Skeletal muscle satellite cell (primary cell): ENCODE results near the gene PKP3.
A peak's percentile ranks its signal among the peaks of the same experiment; 100 is the strongest.
"Not testable (repeated sequence)": the region's sequence is repeated elsewhere in the genome, so short reads cannot be mapped to it uniquely, and the experiment has no call there.

ENCODE experiments used
- H3K27me3 ChIP-seq: 2 replicates; pipeline ENCODE4 v1.7.0; 2013; ENCODE audit warnings: low read length; ENCODE audit not compliant: control insufficient read depth, insufficient read depth
- H3K36me3 ChIP-seq: 2 replicates; pipeline ENCODE4 v1.7.0; 2013; ENCODE audit warnings: mild to moderate bottlenecking, control low read depth, low read length; ENCODE audit not compliant: insufficient read depth
- H3K4me1 ChIP-seq: 2 replicates; pipeline ENCODE4 v1.7.0; 2013; ENCODE audit warnings: low read length; ENCODE audit not compliant: control insufficient read depth, insufficient read depth
- H3K4me2 ChIP-seq: 2 replicates; pipeline ENCODE4 v1.7.0; 2013; ENCODE audit warnings: mild to moderate bottlenecking, low read length
- H3K4me3 ChIP-seq: 2 replicates; pipeline ENCODE4 v1.7.0; 2013; ENCODE audit warnings: low read length
- H3K9ac ChIP-seq: 2 replicates; pipeline ENCODE4 v1.7.0; 2013; ENCODE audit warnings: mild to moderate bottlenecking, low read depth, low read length, moderate library complexity
- H3K9me3 ChIP-seq: replicated peaks from 2 replicates; pipeline ENCODE4 v1.7.0; 2013; ENCODE audit warnings: mild to moderate bottlenecking, control low read depth, low read length

PKP3 gene

DNA sequence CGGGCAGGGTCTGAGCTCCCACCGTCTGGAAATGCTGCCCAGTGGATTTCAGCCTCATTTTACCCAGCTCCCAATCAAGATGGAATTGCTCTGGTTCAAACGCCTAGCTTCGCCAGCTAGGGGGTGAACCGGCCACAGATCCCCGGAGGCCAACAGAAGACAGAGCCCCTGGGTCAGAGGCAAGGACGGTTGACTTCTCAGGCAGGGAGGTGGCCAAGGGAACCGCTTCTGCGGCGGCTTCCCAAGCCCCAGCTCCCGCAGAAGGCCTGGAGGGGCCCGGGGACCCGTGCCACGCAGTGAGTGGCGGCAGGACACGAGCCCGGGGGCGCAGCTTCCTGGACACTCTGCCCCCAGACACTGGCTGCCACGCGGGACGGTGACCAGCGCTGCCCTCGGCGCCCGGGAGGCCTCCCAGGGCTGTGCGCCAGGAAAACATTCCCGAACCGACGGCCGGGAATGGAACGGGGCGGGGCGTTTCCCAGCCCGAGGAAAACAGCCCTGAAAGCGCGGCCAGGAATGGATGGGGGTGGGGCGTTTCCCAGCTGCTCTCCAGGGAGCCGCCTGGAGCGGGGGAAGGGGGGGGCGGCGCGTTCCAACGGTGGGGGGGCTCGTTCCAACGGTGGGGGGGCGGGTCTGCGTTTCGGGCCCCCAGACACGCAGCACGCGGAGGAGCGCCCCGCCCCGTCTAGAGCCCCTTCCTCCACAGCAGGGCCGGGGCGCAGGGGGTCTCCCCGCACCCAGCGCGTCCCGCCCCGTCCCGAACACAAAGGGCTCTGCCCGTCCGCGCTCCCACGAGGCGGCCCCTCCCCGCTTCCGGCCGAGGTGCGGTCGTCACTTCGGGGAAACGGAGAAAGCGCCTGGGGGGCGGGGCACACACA, 38.2 kb upstream of the PKP3 start:
- peak overlapping the region; percentile 89 for H3K9ac ChIP-seq
- no peaks in the 10 kb centered on the region for H3K9me3 ChIP-seq
- peaks cover 14% of the 10 kb centered on the region for H3K27me3 ChIP-seq
- H3K36me3 ChIP-seq = no peaks in the 10 kb centered on the region
- H3K4me1 ChIP-seq = peaks cover 26% of the 10 kb centered on the region
- peak overlapping the region; percentile 73 for H3K4me2 ChIP-seq
- peak overlapping the region; percentile 58 for H3K4me3 ChIP-seq

DNA sequence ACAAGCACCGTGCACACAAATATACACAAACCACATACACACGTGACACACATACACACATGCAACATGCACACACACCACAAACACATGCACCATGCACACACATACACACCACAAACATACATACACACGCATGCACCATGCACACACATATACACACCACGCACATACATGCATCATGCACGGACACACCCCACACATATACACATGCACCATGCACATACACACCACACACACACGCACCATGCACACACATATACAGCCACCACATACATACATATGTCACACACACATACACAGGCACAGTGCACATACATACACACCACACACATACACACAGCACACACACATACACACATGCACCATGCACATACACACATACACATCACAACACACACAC, 37.4 kb upstream of the PKP3 start:
- Histone ChIP-seq H3K9ac (no peak overlapping the region), H3K4me2 (no peak overlapping the region), H3K36me3 (no peaks in the 10 kb centered on the region), H3K27me3 (peaks cover 14% of the 10 kb centered on the region), H3K4me1 (peaks cover 24% of the 10 kb centered on the region), H3K4me3 (no peak overlapping the region), H3K9me3 (no peaks in the 10 kb centered on the region)

DNA sequence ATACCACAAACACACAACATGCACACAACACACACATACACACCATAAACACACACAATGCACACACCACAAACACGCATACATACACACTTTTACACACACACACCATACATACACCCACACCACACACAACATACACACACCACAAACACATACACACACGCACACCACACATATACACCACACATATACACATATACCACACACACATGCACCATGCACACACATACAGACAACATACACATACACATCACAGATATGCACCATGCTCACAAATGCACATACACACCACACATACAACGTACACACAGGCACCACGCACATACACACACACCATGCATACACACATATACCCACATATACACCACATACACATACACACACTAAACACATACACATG, 36.4 kb upstream of the PKP3 start:
- Histone ChIP-seq H3K4me2 (no peak overlapping the region), H3K9me3 (no peaks in the 10 kb centered on the region), H3K4me3 (no peak overlapping the region), H3K36me3 (no peaks in the 10 kb centered on the region), H3K9ac (no peak overlapping the region), H3K4me1 (peaks cover 24% of the 10 kb centered on the region), H3K27me3 (peaks cover 14% of the 10 kb centered on the region)

DNA sequence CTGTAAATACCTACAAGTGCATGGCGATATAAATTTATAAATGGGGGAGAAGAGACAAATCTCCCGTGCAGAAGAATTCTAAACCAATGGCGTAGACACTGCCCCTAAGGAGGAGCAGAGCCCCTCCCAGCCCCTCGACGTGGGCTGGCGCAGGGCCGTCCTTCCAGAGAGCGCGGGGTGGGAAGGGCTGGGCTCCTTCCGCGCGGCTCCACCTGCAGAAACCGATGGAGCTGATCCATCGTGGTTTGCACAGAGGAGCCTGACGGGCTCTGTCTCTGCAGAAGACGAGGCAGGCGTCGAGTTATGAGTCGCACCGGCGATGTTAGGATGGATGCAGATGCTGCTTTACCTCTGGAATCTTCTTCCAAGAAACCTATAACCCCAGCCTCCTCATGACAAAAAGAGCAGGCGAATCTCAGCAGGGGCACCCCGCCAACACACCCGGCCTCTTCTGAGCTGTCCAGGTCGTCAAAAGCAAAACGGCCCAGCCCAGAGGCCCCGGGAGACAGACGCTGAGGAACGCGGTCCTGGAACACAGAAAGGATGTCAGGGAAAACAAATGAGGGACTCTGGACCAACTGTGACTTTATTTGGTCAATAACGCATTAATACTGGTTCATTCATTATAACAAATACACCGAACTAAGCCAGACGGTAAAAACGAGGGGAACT, 35.7 kb upstream of the PKP3 start:
- Histone ChIP-seq H3K9ac (no peak overlapping the region), H3K27me3 (peaks cover 14% of the 10 kb centered on the region), H3K9me3 (no peaks in the 10 kb centered on the region), H3K4me2 (no peak overlapping the region), H3K4me1 (peaks cover 22% of the 10 kb centered on the region), H3K4me3 (no peak overlapping the region), H3K36me3 (no peaks in the 10 kb centered on the region)

DNA sequence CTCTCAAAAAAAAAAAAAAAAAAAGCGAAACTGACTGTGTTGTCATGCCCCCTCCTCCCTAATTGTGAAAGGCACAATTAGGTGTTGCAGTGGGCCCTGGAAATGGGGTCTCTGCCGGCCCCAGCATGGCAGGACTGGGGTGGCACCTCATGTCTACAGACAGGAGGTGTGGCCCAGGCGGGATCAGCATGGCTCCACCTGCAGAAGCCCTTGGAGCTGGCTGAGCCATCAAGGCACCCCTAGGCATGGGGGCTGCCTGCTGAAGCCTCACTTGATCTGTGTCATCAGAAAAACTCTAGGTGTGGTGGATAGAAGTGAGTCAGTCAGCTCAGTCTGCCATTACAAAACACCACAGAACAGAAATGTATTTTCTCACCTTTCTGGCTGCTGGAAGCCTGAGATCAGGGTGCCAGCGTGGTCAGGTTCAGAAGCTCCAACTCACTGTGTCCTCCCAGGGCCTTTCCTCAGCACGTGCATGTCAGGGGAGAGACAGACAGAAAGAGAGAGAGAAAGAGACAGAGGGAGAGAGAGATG, 34.8 kb upstream of the PKP3 start:
- H3K27me3 ChIP-seq = peaks cover 14% of the 10 kb centered on the region
- no peak overlapping the region for H3K9ac ChIP-seq
- no peak overlapping the region for H3K4me2 ChIP-seq
- no peaks in the 10 kb centered on the region for H3K36me3 ChIP-seq
- no peak overlapping the region for H3K4me3 ChIP-seq
- no peaks in the 10 kb centered on the region for H3K9me3 ChIP-seq
- H3K4me1 ChIP-seq = peaks cover 13% of the 10 kb centered on the region

DNA sequence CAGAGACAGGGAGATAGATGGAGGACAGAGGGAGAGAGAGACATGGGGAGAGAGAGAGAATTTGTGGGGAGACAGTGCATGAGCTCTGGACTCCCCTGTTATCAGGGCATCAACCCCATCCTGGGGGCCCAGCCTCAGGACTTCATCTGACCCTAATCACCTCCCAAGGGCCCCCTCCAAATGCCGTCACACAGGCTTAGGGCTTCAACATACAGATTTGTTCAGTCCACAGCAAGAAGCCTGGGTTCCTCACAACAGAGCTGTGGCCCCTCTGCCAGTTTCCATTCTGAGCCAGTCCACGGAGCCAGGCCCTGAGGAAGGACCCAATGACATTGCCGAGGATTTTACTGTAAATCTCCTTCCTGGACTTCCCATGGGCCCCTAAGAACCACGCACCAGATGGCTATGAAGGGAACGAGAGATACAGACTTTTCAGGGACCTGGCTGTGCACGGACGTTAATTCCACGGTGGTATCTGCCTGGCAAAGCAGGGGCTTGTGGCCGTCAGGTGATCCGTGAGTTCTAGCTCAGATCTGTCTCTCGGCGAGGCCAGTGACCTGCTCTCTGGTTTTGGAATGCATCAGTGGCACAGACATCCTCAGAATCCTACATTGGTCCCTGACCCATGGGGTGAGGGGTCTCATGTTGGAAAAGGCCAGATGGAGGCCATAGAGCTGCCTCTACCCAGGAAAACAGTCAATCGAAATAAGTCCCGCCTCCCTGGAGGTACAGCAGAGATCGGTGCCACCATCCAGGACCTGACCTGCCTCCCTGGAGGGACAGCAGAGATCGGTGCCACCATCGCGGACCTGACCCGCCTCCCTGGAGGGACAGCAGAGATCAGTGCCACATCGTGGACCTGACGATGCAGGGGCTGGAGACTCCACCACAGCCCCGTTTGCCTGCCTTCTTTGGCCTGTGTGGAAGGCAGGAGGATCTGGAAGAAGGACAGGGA, 33.4 kb upstream of the PKP3 start:
- Histone ChIP-seq H3K9ac (no peak overlapping the region), H3K4me2 (no peak overlapping the region), H3K4me3 (no peak overlapping the region), H3K27me3 (peaks cover 19% of the 10 kb centered on the region), H3K9me3 (no peaks in the 10 kb centered on the region), H3K36me3 (no peaks in the 10 kb centered on the region), H3K4me1 (peaks cover 3% of the 10 kb centered on the region)

DNA sequence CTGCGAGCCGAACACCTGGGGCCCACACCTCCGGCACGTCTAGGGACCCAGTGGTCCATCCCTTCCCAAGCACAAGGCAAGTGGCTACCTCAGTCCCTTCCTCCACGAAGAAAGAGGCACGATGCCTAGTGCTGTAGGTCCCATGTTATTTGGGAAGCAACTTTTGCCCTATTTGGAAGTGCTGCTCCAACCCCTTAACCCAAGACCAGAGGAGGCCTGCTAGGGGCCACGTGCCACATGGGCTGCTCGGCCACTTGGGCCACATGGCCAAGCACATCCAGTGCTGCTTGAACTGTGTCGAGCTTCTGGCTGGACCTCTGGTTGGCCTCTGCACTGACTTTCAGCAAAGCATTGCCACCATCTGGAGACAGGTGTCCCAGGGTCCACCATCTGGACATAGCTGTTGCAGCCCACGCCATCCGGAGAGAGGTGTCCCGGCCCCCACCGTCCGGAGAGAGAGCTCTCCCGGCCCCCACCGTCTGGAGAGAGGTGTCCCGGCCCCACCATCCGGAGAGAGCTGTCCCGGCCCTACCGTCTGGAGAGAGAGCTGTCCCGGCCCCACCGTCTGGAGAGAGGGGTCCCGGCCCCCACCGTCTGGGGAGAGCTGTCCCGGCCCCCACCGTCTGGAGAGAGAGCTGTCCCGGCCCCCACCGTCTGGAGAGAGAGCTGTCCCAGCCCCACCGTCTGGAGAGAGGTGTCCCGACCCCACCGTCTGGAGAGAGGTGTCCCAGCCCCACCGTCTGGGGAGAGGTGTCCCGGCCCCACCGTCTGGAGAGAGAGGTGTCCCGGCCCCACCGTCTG, 31.2 kb upstream of the PKP3 start:
- Histone ChIP-seq H3K4me3 (no peak overlapping the region), H3K4me2 (no peak overlapping the region), H3K36me3 (no peaks in the 10 kb centered on the region), H3K4me1 (no peaks in the 10 kb centered on the region), H3K27me3 (peaks cover 37% of the 10 kb centered on the region), H3K9ac (no peak overlapping the region), H3K9me3 (no peaks in the 10 kb centered on the region)

DNA sequence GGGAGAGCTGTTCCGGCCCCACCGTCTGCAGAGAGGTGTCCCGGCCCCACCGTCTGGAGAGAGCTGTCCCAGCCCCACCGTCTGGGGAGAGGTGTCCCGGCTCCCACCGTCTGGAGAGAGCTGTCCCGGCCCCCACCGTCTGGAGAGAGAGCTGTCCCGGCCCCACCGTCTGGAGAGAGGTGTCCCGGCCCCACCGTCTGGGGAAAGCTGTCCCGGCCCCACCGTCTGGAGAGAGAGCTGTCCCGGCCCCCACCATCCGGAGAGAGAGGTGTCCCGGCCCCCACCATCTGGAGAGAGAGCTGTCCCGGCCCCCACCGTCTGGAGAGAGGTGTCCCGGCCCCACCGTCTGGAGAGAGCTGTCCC, 30.6 kb upstream of the PKP3 start:
- not testable (repeated sequence) for H3K4me1 ChIP-seq, H3K36me3 ChIP-seq, H3K4me2 ChIP-seq, H3K9ac ChIP-seq, H3K4me3 ChIP-seq, H3K9me3 ChIP-seq
- H3K27me3 ChIP-seq = peaks cover 40% of the 10 kb centered on the region

DNA sequence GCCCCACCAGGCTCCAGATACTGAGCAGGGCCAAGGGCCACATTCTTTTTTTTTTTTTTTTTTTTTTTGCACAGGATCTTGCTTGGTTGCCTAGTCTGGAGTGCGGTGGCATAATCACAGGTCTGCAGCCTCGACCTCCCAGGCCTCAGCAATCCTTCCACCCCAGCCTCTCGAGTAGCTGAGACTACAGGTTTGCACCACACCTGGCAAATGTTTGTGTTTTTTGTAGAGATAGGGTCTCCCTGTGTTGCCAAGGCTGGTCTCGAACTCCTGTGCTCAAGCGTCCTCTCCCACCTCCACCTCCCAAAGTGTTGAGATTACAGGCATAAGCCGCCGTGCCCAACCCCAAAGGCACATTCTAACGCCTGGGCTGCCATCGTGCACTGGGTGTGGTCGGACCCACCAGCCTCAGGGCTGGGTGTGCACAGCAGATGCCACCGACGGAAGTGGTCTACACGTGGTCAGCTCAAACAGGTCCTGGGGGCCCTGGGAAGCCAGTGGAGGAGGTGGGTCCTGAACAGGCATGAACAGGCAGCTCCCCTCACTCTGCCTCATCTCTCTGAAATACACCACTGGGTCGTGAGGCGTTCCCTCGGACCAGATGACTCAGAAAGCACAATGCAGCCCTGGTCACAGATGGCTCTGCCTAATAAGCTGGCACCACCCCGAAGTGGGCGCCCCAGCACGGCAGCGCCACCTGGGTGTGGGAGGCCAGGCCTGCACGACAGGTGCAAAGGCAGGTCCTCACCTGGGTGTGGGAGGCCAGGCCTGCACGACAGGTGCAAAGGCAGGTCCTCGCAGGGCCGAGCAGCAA, 29.9 kb upstream of the PKP3 start:
- Histone ChIP-seq H3K27me3 (peaks cover 41% of the 10 kb centered on the region), H3K9me3 (no peaks in the 10 kb centered on the region), H3K4me3 (no peak overlapping the region), H3K4me2 (no peak overlapping the region), H3K36me3 (no peaks in the 10 kb centered on the region), H3K4me1 (peaks cover 2% of the 10 kb centered on the region), H3K9ac (no peak overlapping the region)
